ENCODE measurements around the gene FBXW5. TPM values are rescaled to one million over a fixed set of nuclear protein-coding genes. Genes with fewer than 3 reads are reported as not detected.

FBXW5 gene
- polyA plus RNA-seq, 3 donors = 102 to 173 (median 139) TPM

- no peak overlapping the region for H3K27ac ChIP-seq (ENCODE audit: low read depth, low read length)
- 90 to 93% (median 91%) methylated on average over 40 to 44 of the region's 44 CpGs for WGBS, 3 donors
Observed at GRCh38 chr9:136952876-136953770, 8.6 kb upstream of the FBXW5 start.

- H3K27ac ChIP-seq (ENCODE audit: low read depth, low read length) = no peak overlapping the region
- 53 to 76% (median 72%) methylated on average over 11 to 15 of the region's 15 CpGs for WGBS, 3 donors
Observed at GRCh38 chr9:136952321-136952850, 7.8 kb upstream of the FBXW5 start.

GRCh38 chr9:136951541-136952320 is 7.2 kb upstream of the FBXW5 start, which contains the start of gene LCN12:
Gene LCN12 (plus strand): TSS chr9:136952273. CDS start chr9:136952328, 55 bp downstream.
- no peak within 1 kb of the TSS for H3K27ac ChIP-seq (ENCODE audit: low read depth, low read length)
- 66 to 90% (median 85%) methylated on average over 14 of the region's 14 CpGs for WGBS, 3 donors

- 23 to 49% (median 49%) methylated on average over 9 of the region's 9 CpGs for WGBS, 3 donors
- H3K27ac ChIP-seq (ENCODE audit: low read depth, low read length) = no peak overlapping the region
Observed at GRCh38 chr9:136950656-136951276, 6.2 kb upstream of the FBXW5 start.

- WGBS, 3 donors = 3 to 4% (median 3%) methylated on average over 52 to 63 of the region's 63 CpGs
- no peak overlapping the region for H3K27ac ChIP-seq (ENCODE audit: low read depth, low read length)
Observed at GRCh38 chr9:136949817-136950655, 5.5 kb upstream of the FBXW5 start.

- WGBS, 3 donors = 11 to 15% (median 15%) methylated on average over 20 to 22 of the region's 22 CpGs
- no peak overlapping the region for H3K27ac ChIP-seq (ENCODE audit: low read depth, low read length)
Observed at GRCh38 chr9:136949239-136949816, 4.8 kb upstream of the FBXW5 start.

GRCh38 chr9:136947955-136948510 is 3.5 kb upstream of the FBXW5 start:
- H3K27ac ChIP-seq (ENCODE audit: low read depth, low read length) = no peak overlapping the region
- 34 to 47% (median 38%) methylated on average over 14 to 15 of the region's 15 CpGs for WGBS, 3 donors

GRCh38 chr9:136947028-136947891 is 2.7 kb upstream of the FBXW5 start:
- no peak overlapping the region for H3K27ac ChIP-seq (ENCODE audit: low read depth, low read length)
- WGBS, 3 donors = 59 to 73% (median 61%) methylated on average over 25 to 26 of the region's 26 CpGs

GRCh38 chr9:136946228-136947027 is 1.9 kb upstream of the FBXW5 start:
- 79 to 83% (median 81%) methylated on average over 19 to 27 of the region's 27 CpGs for WGBS, 3 donors

GRCh38 chr9:136945333-136946227 is 1.0 kb upstream of the FBXW5 start:
- WGBS, 3 donors = 86 to 89% (median 88%) methylated on average over 29 to 30 of the region's 30 CpGs
- H3K27ac ChIP-seq (ENCODE audit: low read depth, low read length) = no peak overlapping the region

More at GRCh38 chr9:136946228-136947027, 1.9 kb upstream of the FBXW5 start:
- H3K27ac ChIP-seq (ENCODE audit: low read depth, low read length) = no peak overlapping the region

- 0% methylated on average over 34 to 45 of the region's 45 CpGs for WGBS, 3 donors
- peak overlapping the region; percentile 32 for H3K27ac ChIP-seq (ENCODE audit: low read depth, low read length)
Observed at GRCh38 chr9:136944212-136944518, 373 bp downstream of the FBXW5 start.

- H3K27ac ChIP-seq (ENCODE audit: low read depth, low read length) = no peak overlapping the region
- 16 to 24% (median 22%) methylated on average over 59 to 61 of the region's 61 CpGs for WGBS, 3 donors
Observed at GRCh38 chr9:136943291-136944211, 987 bp downstream of the FBXW5 start.

GRCh38 chr9:136942881-136943230 is 1.7 kb downstream of the FBXW5 start:
- 92 to 96% (median 95%) methylated on average over 15 to 16 of the region's 16 CpGs for WGBS, 3 donors
- H3K27ac ChIP-seq (ENCODE audit: low read depth, low read length) = no peak overlapping the region
